HG03432 (cell line): Measurements from ENCODE around the gene CNTN4.

Source experiments
- ATAC-seq: cut with Tn5 transposase; IDR thresholded peaks from one replicate; pipeline ENCODE4 v1.9.1; 2021; ENCODE audit warnings: mild to moderate bottlenecking, moderate library complexity; ENCODE audit not compliant: unreplicated experiment

CNTN4 gene

DNA sequence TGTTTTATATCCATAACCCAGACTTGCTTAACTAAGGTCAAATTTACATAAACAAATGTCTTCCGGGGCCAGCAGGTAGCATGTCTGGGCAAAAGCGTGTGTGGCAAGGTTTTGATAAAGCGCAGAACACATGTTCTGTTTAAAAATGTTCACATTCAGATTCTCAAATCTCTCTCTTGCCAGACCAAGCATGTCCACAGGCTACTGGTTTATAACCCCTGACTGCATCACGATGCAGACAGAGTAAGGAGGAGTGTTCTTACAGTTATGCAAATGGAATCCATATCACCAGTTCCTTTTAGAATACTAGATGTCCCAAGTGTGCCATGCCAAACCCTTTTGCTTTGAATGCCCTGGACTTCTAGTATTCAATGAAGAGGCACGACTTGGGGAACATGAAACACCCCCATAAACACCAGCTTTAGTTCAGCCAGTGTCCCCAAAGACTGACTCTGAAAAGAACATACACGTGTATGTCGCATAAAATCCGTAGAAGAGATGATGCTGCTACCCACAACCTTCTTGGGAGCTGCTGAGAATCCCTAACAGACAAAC, 412.0 kb downstream of the CNTN4 start:
- ATAC-seq: no peak

DNA sequence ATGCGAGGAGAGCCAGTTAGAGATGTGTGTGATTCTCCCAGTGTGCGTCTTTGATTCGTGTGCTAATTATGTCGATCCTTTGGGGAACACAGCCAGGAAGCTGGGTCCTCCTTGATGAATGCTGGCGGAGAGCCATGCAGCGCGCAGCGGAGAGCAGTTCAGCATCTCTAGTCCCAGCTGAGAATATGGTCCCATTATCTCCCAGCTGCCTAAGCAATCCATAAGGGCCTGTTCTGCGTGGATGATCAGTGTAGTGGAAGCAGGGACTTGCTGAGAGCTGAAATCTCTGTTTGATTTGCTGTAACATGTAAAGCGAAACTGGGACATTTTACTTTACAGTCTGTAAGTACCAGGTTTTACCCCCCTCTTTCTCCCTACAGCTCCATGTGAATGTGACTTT, 412.7 kb downstream of the CNTN4 start:
- no peak for ATAC-seq

DNA sequence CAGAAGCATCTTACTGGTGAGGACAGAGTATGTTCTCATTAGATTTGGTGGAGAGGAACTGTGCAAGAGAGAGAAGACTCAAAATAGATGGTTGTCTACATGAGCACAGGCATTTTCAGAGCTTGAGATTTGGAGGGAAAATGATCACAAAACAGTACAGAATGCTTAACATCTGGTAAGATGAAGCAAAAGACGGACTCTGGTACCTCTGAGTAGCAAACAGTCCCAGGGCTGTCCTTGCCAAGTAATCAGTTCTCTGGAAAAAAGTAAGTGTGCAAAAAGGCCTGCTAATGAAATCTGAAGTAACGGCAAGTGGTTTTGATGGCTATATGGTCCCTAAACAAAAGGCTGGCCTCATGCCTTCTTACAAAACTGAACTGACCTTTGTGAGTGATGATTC, 414.2 kb downstream of the CNTN4 start:
- ATAC-seq: no peak

DNA sequence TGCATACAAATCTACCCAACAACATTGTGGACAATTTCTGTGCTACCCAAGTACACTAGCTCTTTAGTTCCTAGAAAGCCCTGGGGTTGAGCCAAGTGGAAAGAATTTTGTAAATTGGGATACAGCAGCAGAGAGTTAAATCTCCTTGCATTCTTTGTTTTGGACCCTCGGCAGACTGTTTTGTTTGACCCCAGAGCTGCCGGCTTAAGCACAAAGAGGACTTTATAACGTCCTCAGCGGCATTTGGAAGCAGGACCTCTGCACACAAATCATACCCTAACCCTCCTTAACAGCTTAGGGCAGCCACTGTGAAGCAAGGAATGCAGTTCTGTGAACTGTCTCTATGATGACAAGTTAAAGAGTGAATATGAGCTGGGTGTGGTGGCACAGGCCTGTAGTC, 415.3 kb downstream of the CNTN4 start:
- ATAC-seq: no peak

DNA sequence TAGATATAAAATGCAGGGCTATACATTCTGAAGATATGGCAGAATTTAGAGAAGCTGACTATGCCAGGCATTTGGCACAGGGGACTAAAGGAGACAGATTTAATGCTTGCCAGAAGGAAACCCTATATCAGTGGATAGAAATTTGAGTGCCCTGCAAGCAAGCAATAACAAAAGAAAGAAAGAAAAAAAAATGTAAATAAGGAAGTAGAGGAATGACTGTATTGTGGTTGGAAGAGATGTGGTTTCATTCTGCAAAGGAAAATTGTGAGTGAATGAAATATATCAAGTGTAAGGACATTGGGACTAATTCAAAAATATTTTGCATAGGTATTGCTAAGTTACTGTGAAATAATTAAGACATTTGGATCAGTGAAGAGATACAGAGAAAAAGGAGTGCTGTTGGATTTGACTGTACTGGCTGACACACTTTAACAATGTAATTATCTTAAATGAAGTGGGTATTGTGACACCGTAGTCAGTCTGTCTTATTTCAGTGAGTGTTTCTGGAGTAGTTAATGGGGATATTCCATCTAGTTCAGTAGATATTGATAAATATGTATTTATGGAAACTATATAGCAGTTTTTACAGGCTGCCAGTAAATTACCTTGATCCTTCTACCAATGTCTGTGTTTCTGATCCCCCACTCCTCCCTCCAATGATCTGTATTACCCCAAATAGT, 418.2 kb downstream of the CNTN4 start:
- peak; percentile 56 for ATAC-seq

DNA sequence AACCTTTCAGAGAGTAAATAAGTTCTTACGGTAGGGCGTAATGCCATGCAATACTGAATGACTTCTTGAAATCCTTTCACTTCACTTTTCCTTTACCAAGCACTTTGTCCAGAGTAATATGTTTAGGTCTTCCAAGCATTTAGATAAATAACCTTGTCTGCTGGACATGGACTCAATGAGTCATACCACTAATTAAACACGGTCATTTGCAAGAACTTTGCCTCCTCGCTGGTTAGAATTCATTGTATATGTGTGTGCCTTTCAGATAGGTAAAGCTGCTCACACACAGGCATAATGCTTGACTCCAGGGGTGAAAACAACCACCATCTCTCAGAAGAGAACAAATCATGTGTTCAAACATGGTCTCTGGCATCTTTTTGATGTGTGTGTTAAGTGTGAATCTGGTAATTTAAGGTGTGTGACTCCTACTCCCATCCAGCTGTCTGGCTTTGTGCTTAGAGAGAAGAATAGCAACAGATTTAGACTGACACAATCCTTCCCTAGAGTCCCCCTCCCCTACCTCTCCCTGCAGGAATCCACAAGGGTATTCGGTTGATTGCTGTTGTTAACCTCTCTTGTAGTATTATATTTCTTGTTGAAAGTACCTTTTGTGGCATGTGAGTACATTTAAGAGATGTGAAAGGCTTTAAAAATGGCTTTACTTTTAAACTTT, 419.0 kb downstream of the CNTN4 start:
- ATAC-seq: no peak

DNA sequence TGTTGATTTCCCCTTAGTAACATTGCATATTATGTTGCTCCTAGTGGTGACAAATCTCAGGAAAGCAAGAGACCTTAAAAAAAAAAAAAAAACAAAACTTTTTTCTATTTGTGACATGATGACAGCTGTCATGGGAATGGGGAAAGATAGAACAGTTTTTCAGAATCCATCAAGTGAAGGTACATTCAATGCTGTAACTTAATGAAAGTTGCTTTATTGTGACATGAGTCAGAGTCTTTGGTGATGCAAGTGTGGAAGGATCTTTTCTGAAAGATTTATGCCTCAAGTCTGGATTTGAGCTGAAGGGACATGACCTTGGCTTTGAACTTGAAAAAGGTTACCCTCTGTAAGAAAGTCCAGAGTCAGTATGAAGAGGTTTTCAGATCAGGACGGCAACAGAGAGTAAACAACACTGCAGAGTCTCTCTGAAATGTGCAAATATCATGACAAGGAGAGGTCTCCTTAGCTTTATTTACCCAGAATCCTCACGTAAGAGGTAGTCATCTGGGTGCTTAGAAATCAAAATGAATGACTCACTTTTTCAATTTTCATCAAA, 424.7 kb downstream of the CNTN4 start:
- ATAC-seq: no peak

DNA sequence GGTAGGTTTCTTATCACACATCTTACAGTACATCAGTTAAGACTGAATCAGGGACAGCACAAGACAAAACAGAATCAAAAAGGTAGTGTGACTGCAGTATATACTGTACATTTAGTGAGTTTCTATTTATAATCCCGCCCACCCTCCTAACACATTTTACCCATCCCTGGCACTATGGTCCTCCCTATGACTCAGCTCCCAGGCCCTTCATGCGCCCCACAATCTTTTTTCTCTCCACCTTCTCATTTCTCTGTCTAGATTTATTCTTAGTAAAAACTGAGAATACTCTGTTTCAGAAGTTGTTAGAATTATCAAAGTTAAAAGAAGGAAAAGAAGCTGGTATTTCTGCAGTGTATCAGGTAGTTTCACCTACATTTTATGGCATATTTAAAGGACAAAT, 427.3 kb downstream of the CNTN4 start:
- no peak for ATAC-seq

DNA sequence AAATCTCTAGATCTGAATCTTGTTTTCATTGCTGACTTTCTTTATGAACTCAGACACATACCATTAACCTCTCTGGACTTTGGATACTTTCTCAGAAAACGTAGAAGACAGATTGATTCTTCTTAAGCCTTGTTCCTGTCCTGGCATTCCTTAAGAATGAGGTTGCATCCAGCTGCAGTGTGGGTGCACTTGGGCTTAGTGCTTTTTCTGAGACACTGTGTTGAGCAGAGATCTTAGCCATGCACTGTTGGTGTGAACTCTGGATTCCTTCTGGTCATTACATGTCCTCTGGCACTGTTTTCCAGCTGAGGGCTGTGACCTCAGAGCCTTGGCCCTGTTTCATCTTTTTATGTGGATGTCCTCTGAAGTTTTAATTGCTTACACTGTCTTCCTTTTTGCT, 428.3 kb downstream of the CNTN4 start:
- peak; percentile 27 for ATAC-seq

DNA sequence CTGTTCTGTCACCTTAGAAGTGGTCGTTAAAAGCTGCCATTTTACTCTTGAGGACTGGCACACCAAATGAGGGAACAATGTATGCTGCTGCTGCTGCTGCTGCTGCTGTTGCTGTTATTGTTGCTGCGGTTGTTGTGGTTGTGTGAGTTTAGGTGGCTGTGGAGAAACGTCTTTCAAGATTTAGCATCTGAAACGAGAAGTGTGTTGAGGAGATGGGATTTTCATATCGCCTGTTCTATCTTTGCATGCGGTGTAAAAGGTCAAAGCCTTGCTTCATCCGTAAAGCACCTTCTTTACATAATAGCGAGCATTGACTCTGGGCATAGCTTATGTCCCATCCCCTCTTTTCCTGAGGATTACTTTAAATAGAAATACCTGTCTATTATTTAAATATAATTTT, 428.7 kb downstream of the CNTN4 start:
- peak; percentile 64 for ATAC-seq

DNA sequence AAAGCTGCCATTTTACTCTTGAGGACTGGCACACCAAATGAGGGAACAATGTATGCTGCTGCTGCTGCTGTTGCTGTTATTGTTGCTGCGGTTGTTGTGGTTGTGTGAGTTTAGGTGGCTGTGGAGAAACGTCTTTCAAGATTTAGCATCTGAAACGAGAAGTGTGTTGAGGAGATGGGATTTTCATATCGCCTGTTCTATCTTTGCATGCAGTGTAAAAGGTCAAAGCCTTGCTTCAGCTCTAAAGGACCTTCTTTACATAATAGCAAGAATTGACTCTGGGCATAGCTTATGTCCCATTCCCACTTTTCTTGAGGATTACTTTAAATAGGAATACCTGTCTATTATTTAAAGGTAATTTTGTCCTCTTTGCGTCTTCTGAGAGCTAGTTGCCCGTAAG, 436.1 kb downstream of the CNTN4 start:
- peak; percentile 73 for ATAC-seq

DNA sequence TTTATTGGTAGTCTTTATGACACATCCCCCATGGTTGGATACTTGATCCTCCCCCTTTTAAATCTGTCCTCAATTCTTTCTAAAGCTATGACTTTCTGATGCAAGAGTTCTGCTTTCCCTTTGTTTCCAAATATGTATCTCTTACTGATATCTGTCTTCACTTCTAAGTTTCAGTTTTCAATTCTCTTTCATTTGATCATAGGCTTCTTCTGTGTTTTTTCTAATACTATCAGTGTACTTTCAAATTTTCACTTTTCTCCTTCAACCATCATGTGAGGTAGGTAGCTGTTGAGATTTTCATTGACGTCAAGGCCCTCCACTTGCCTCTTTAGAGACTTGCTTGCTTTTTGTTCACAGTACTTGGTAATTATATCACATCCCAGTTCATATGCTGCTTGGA, 436.5 kb downstream of the CNTN4 start:
- ATAC-seq: peak; percentile 75

DNA sequence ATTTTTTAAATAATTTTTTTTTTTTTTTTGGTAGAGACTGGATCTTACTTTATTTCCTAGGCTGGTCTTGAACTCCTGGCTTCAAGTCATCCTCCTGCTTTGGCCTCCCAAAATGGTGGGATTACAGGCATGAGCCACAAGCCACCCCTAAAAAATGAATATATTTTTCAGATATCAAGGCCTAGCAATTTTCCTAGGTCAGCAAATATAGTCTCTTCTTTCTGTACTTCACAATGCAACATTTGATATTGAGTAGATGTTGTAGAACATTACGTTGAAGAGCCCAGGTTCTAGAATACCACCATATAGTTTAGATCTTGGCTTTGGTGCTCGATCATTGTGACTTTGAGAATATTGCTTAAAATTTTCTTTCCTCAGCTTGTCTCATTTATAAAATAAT, 437.9 kb downstream of the CNTN4 start:
- no peak for ATAC-seq

DNA sequence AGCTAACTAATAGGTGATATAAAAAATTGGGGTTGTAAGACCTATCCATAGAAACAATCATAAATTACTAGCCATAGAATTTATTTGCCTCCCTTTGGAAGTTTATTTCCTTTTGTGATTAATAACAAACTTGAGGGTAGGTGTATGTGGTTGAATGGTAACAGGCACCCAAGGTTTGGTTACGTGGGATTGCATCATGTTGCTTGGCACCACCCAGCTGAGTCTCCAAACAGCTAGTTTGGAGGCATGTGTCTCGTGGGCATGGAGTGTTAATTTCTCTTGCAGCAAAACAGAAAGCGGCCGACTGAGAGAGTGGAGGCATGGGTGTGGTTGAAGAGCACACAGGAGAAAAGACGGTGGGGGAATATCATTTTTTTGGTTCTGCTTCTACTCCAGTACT, 441.4 kb downstream of the CNTN4 start:
- ATAC-seq: no peak

DNA sequence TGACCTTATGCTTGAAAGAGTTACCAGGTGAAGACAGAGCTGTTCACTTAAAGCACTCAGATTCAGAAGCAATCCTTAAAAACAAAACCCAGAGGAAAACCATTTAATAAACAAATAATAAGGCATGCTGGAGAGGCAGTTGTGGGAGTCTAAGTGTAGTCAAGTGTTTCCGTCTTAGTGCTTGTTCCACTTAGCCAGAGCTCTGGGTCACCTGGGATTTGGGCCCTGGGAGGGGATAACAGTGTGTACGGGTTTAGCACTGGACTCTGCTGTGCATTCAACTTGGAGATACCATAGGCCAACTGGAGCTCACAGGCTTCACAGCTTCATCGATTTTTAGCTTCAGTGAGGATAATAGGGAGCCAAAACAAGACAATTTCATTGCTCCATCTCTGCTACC, 444.6 kb downstream of the CNTN4 start:
- no peak for ATAC-seq

DNA sequence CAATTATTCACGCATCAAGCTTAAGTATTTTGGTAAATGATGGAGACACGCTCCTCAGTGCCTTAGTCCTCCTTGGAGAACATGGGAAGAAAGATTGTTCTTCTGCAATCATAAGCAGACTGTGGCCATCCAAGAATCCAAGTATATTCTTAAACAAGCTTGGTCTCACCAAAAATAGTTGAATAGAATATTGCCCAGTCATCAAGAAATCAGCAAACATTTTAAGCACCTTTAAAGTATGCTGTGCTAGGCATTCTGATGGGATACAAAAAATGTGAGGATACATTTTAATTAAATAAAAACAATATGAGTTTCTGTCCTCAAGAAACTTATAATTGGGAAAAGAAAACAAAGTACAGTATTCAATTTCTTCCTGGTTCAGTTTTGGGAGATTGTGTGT, 445.5 kb downstream of the CNTN4 start:
- no peak for ATAC-seq

DNA sequence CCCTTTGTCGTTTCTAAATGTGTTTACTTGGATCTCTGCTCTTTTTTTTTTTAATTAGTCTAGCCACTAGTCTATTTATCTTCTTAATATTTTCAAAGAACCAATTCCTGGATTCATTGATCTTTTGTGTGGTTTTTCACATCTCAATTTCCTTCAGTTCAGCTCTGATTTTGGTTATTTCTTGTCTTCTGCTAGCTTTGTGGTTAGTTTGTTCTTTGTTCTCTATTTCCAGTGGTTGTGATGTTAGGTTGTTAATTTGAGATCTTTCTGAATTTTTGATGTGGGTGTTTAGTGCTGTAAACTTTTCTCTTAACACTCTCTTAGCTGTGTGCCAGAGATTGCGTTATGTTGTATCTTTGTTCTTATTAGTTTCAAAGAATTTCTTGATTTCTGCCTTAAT, 446.1 kb downstream of the CNTN4 start:
- no peak for ATAC-seq

DNA sequence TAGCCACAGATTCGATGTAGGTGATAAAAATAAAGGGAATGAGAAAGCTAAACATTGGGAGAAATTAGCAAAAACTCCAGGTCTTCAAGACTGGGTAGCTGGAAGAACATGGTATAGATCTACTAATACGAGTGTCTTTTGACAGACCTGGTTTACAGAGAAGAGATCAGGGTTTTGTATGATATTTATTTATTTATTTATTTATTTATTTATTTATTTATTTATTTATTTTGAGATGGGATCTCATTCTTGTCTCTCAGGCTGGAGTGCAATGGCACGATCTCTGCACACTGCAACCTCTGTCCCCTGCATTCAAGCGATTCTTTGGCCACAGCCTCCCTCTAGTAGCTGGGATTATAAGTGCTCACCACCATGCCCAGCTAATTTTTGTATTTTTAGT, 448.4 kb downstream of the CNTN4 start:
- ATAC-seq: no peak

DNA sequence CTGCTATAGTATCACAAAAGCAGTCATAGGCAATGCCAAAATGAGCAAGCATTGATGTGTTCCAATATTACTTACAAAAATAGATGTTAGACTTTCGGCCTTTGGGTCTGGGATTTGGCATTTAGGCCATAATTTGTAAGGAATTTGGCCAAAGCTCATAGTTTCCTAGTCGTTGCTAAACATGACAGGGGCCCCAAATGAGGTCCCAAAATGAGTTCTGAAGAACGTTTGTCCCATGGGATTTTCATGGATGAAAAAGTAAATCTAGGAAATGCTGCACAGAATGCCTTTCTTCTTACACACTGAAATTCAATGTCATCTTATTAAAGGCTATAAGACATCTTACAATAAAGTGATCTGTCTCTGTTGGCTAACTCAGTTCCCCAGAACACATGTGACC, 456.0 kb downstream of the CNTN4 start:
- no peak for ATAC-seq

DNA sequence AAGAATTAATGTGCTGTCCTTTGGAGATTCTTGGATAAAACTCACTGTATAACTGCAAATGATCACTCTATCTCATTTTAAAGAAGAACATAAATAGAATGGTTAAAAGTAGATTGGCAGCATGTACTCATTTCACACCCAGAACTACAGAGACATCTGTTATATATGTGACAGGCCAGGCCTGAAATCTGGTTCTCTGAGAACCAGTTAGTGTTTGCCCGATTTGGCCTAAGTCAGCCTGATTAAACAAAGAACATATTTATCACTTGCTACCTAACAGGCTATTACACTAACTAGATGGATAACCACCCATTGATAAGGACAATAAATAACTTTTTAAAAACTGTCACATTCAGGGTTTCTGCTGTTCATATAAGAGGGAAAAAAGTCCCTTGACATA, 460.1 kb downstream of the CNTN4 start:
- ATAC-seq: no peak

DNA sequence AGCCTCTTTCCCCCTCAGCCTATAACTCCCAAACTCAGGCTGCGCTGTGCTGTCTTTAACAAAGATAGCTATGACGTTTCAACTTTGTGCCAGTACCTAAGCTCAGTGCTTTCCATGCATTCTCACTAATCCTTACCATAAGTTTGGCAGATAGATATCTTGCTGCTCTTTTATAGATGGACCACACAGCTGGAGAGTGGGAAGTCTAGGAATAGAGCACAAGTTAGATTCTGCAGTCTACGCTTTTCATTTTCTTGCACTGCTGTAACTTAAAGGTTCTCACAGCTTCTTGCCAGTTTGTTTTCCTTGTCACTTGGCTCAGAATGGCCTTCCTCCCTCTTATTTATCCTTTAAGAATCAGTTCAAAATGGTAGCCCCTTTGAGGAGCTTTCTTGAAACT, 468.8 kb downstream of the CNTN4 start:
- ATAC-seq: no peak

DNA sequence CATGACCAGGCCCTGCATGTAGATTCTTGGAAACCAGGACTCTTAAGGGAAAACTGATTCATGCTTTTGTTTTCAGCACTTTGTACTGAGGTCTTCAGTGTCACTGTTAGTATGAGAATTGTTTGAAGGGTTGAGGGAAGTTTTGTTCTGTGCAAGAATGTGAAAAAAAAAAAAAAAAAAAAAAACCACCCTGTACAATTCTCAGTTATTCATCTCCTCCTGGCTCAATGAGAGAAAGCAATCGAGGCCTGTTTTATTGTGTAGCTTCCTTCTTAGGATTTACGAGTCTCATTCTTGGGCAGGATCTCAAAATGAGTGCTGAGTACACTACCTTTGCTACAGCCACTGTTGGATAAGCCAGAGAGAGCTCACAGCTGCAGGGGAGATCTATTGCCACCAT, 469.5 kb downstream of the CNTN4 start:
- no peak for ATAC-seq
